ENCODE data around the gene CRCP.
"Not testable (repeated sequence)": the region's sequence is repeated elsewhere in the genome, so short reads cannot be mapped to it uniquely, and the experiment has no call there.

GRCh38 chr7:66124569-66124861, 9.9 kb downstream of the CRCP start:
- not testable (repeated sequence) for TF ChIP-seq CTCF (IDR thresholded peaks at IDR 0.05; ENCODE audit: low read length); EZH2 (IDR thresholded peaks at IDR 0.05; ENCODE audit: borderline replicate concordance, low read length)
